ENCODE results near the gene COX14. TPM values are rescaled to one million over a fixed set of nuclear protein-coding genes. Genes with fewer than 3 reads are reported as not detected.
"Not testable (repeated sequence)": the region's sequence is repeated elsewhere in the genome, so short reads cannot be mapped to it uniquely, and the experiment has no call there.

The COX14 gene
- total RNA-seq, 1 experiment from 2014 or later: 59.1 TPM

- no peak for DNase-seq (ENCODE audit: low spot score)
- in situ Hi-C loops (cut with HindIII; ENCODE audit: low sequenced_read_pairs): no loop called here
Measured at GRCh38 chr12:50083301-50083700, 28.7 kb upstream of the COX14 start.

DNA sequence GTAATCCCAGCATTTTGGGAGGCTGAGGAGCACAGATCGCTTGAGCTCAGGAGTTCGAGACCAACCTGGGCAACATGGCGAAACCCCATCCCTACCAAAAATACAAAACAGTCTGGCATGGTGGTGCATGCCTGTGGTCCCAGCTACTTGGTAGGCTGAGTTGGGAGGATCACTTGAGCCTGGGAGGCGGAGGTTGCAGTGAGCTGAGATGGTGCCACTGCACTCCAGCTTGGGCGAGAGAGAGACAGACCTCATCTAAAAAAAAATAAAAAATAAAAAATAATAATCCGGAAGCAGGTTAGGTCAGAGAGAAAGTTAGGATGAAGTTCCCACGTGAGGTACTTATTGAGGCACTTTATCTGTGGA lies 27.6 kb upstream of the COX14 start:
- in situ Hi-C loops (cut with HindIII; ENCODE audit: low sequenced_read_pairs); DNase-seq (ENCODE audit: low spot score): not testable (repeated sequence)

- DNase-seq (ENCODE audit: low spot score): peak; percentile 94
- in situ Hi-C loops (cut with HindIII; ENCODE audit: low sequenced_read_pairs): no loop called here
Measured at GRCh38 chr12:50084775-50085614, 27.0 kb upstream of the COX14 start, which contains the start of gene SMARCD1. SMARCD1 (plus strand) TSS chr12:50085342; CDS start chr12:50085370, 28 bp downstream.

DNA sequence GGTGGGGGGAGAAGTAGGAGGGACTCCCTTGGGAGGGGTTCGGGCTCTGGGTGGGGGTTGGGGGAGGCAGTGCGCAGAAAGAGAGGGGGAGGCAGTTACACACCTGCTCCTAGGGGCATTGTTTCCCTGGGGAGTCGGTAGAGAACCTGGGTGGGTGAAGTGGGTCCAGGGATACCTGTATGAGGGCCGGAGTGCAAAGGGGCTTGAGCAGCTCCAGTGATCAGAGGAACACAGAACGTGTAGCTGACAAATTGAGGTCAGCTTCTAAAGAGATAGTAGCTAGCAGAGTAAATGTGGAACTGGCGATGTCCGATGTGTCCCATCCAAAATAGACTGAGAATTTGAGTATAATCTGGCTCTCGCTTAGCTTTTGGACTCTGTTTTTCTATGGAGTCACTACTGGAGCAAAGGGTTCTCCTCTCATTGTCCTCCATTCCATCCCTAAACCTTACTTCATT lies 26.4 kb upstream of the COX14 start:
- in situ Hi-C loops (cut with HindIII; ENCODE audit: low sequenced_read_pairs): no loop called here

GRCh38 chr12:50086148-50086547 lies 25.9 kb upstream of the COX14 start:
- in situ Hi-C loops (cut with HindIII; ENCODE audit: low sequenced_read_pairs): no loop called here
- peak; percentile 35 for DNase-seq (ENCODE audit: low spot score)

More for the DNA sequence above, 26.4 kb upstream of the COX14 start:
- peak; percentile 41 for DNase-seq (ENCODE audit: low spot score)

DNA sequence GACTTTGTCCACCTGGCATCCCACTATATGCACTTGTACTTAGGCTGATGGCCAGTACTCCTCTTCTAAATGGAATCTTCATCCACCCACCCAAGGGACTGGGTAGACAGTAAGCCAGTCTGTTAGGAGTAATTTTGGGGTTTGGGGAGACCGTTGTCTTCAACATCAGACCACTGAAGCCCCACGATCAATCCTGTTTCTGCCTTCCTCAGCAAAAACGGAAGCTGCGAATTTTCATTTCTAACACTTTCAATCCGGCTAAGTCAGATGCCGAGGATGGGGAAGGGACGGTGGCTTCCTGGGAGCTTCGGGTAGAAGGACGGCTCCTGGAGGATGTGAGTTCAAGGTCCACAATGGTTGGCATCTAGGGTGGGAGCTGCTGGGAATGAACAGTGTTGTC lies 24.9 kb upstream of the COX14 start:
- DNase-seq (ENCODE audit: low spot score): no peak
- in situ Hi-C loops (cut with HindIII; ENCODE audit: low sequenced_read_pairs): no loop called here

GRCh38 chr12:50087995-50088394 lies 24.0 kb upstream of the COX14 start:
- in situ Hi-C loops (cut with HindIII; ENCODE audit: low sequenced_read_pairs): no loop called here
- no peak for DNase-seq (ENCODE audit: low spot score)

- in situ Hi-C loops (cut with HindIII; ENCODE audit: low sequenced_read_pairs): no loop called here
- DNase-seq (ENCODE audit: low spot score): peak; percentile 87
Measured at GRCh38 chr12:50088577-50089335, 23.3 kb upstream of the COX14 start.

- in situ Hi-C loops (cut with HindIII; ENCODE audit: low sequenced_read_pairs): no loop called here
- no peak for DNase-seq (ENCODE audit: low spot score)
Measured at GRCh38 chr12:50089730-50090129, 22.3 kb upstream of the COX14 start.

DNA sequence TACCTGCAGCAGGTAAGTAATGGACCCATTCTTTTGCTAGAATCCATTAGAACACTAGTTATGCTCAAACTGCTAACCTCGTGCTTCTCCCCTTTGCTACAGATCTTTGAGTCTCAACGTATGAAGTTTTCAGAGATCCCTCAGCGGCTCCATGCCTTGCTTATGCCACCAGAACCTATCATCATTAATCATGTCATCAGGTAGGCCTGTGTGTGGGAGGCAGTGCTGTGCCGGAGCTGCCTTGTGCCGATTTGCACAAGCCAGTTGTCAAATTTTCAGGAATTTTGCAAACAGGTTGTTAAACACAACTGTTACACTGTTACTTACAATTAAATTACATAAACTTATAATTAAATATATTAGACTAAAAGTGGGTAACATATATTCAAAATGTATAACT lies 21.6 kb upstream of the COX14 start:
- in situ Hi-C loops (cut with HindIII; ENCODE audit: low sequenced_read_pairs): no loop called here
- no peak for DNase-seq (ENCODE audit: low spot score)

- in situ Hi-C loops (cut with HindIII; ENCODE audit: low sequenced_read_pairs): no loop called here
- DNase-seq (ENCODE audit: low spot score): no peak
Measured at GRCh38 chr12:50097952-50098351, 14.1 kb upstream of the COX14 start.

DNA sequence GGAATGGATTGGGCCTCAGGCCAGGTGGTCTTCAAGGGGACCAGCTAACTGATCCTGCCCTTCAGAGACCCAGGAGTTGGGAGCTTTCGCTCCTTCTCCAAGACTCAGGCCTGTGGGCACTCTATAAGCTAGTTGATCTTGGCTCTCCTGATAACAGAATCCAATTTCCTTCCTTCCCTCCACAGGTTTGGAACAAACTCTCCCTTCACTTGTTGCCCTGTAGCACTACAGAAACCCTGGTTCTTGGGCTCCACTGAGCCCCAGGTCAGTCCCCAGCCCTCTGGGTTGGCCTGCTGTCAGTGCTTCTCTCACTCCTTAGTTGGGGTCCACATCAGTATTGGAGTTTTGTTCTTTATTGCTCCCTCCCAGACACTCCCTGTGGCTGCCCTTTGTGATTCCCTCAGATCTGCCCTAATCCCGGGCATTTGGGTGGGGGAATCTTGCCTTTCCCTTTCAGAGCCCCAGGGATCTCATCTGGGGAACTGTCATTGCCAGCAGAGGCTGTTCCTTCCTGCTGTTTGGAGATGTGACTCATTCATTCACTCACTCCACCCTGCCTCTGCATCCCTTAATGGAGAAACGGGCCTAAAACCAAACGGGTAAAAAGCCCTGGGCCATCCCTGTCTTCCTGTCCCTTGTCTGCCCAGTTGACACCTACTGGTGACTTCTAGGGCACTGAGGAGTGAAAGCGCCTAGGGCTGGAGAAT lies 12.6 kb upstream of the COX14 start:
- in situ Hi-C loops (cut with HindIII; ENCODE audit: low sequenced_read_pairs): no loop called here
- no peak for DNase-seq (ENCODE audit: low spot score)

DNA sequence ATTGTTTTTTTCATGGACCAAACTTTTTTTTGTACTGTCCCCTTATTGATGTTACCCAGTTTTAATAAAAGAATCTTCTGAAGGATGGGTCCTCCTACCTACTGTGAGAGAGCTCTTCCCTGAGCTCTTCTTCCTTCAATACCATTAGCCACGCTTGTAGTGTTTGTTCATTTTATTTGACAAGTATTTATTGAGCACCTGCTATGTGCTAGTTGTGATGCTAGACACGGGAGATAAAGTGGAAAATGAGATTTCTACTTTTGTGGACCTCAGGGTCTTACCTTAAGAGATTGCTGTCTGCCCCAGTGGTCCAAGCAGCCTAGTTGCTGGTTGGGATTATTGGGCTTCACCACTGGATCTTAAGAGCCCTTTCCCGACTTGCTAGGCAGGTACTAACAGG lies 11.5 kb upstream of the COX14 start:
- in situ Hi-C loops (cut with HindIII; ENCODE audit: low sequenced_read_pairs): no loop called here

GRCh38 chr12:50101663-50102062 lies 10.4 kb upstream of the COX14 start:
- DNase-seq (ENCODE audit: low spot score): peak; percentile 60
- in situ Hi-C loops (cut with HindIII; ENCODE audit: low sequenced_read_pairs): no loop called here

More for the DNA sequence above, 11.5 kb upstream of the COX14 start:
- DNase-seq (ENCODE audit: low spot score): no peak

DNA sequence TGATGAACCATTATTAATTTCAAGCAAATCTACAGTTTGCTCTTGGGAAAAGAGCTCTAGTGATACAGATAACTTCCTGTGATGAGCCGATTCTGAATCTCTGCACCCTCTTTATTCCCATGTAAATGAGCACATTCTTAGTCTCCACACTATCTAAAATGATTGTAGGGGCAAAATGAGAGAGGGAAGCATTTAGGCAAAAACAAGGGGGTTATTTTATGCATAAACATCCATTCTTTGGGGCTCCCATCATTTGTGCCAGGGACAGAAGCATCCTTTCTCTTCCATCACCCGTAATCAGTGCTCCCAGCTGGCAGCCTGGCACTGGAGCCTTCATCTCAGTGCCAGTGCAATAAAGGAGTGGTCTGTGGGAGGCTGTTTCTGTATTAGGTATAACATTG lies 9.9 kb upstream of the COX14 start:
- in situ Hi-C loops (cut with HindIII; ENCODE audit: low sequenced_read_pairs): no loop called here
- DNase-seq (ENCODE audit: low spot score): peak; percentile 90

DNA sequence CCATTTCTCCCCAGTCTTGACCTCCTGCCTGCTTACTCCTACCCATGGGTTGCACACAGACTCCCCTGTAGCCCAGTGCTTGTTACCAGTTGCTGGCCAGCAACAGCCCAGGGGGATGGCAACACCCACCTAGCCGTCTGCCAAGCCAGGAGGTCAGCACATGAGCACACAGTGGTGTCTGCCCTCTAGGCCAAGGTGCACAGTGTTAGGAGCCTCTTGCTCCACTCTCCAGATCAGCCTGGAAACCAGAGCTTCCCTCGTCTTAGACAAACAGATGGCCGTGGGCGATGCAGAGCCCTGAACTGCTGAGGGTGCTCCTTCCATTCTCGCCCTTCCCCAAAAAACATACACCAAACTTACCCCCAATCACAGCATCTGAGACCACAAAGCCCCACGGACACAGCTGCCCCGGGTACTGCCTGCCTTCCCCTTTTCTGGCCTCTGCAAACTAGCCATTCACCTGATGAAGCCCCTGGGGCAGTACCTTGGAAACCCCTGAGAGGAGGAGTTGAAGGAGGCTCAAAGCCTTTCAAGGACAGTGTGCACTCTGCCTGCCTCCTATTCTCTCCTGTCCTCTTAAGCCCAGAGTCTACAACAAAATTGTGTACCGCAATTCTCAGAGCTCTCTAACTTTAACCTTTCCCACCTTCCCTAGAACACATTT lies 9.3 kb upstream of the COX14 start:
- in situ Hi-C loops (cut with HindIII; ENCODE audit: low sequenced_read_pairs): no loop called here
- peak; percentile 24 for DNase-seq (ENCODE audit: low spot score)

DNA sequence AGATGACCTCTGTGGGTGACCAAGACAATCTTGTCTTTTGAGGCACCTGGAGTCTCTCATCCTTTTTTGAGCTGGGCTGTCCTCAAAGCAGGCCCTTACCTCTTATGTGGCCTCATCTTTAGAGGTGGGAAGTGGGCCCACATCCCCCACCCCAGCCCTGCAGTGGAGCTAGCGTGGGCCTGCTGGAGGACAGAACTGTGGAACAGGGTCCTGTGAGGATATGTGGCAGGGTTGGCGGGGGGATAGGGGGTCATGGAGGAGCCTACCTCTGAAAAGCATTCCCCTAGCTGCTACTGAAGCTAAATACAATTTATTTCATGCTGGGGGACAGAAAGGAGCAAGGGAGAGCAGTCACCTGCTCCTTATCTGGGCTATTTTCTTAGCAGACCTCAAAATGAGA lies 8.7 kb upstream of the COX14 start:
- in situ Hi-C loops (cut with HindIII; ENCODE audit: low sequenced_read_pairs): no loop called here
- no peak for DNase-seq (ENCODE audit: low spot score)

- peak; percentile 86 for DNase-seq (ENCODE audit: low spot score)
- in situ Hi-C loops (cut with HindIII; ENCODE audit: low sequenced_read_pairs): no loop called here
Measured at GRCh38 chr12:50103767-50104321, 8.2 kb upstream of the COX14 start, which contains the start of gene GPD1. GPD1 (plus strand) TSS chr12:50104008; CDS start chr12:50104051, 43 bp downstream.
